ENCODE results near the gene DEF6. TPM values are rescaled to one million over a fixed set of nuclear protein-coding genes. Genes with fewer than 3 reads are reported as not detected.
"Not testable (repeated sequence)": the region's sequence is repeated elsewhere in the genome, so short reads cannot be mapped to it uniquely, and the experiment has no call there.

The DEF6 gene
- total RNA-seq, 4 donors from 2014 or later, result 2.5 to 4.7 (median 3.6) TPM

- Histone ChIP-seq H3K36me3 (no peaks in the 10 kb centered on the region), H3K27ac (replicated peaks in 1 of 4) (no peak overlapping the region), H3K27me3 (peaks cover 0 to 7% (median 0%) of the 10 kb centered on the region in 4 donors), H3K4me3 (no peak overlapping the region), H3K4me1 (no peaks in the 10 kb centered on the region), H3K9me3 (no peaks in the 10 kb centered on the region)
- 33% methylated on average over 7 of the region's 7 CpGs for WGBS
- no peak for DNase-seq (ENCODE audit: extremely low spot score)
- intact Hi-C loops (cut with DNase I), result loop anchor here (5.0 kb wide), 1 partner anchor 35 kb away; no protein-coding TSS in a partner anchor
- no peak for TF ChIP-seq EP300 (IDR thresholded peaks at IDR 0.05)
- peak; percentile 41 to 64 (median 53) for TF ChIP-seq CTCF (IDR thresholded peaks at IDR 0.05)
Observed at GRCh38 chr6:35327349-35328027, 29.9 kb downstream of the DEF6 start.

GRCh38 chr6:35328108-35328723, 30.6 kb downstream of the DEF6 start:
- Histone ChIP-seq H3K4me1 (no peaks in the 10 kb centered on the region), H3K36me3 (no peaks in the 10 kb centered on the region), H3K27ac (replicated peaks in 1 of 4) (no peak overlapping the region), H3K9me3 (no peaks in the 10 kb centered on the region), H3K27me3 (peaks cover 0 to 7% (median 0%) of the 10 kb centered on the region in 4 donors), H3K4me3 (no peak overlapping the region)
- 100% methylated on average over 1 of the region's 1 CpG for WGBS
- intact Hi-C loops (cut with DNase I), result loop anchor here (5.0 kb wide), 1 partner anchor 36 kb away; no protein-coding TSS in a partner anchor
- TF ChIP-seq POLR2AphosphoS5 (IDR thresholded peaks at IDR 0.05) (no peak), CTCF (IDR thresholded peaks at IDR 0.05) (no peak), EP300 (IDR thresholded peaks at IDR 0.05) (no peak), POLR2A (IDR thresholded peaks at IDR 0.05; ENCODE audit: low read depth) (no peak)
- DNase-seq (ENCODE audit: extremely low spot score), result no peak

- not testable (repeated sequence) for H3K9me3 ChIP-seq; H3K36me3 ChIP-seq; H3K27me3 ChIP-seq; H3K4me1 ChIP-seq; DNase-seq (ENCODE audit: extremely low spot score); H3K27ac ChIP-seq (replicated peaks in 1 of 4); H3K4me3 ChIP-seq
- intact Hi-C loops (cut with DNase I), result loop anchor here (5.0 kb wide), 1 partner anchor 37 kb away; no protein-coding TSS in a partner anchor
- WGBS, result 94% methylated on average over 8 of the region's 8 CpGs
Observed at GRCh38 chr6:35328965-35329364, 31.3 kb downstream of the DEF6 start.

GRCh38 chr6:35330541-35331119, 33.0 kb downstream of the DEF6 start:
- Histone ChIP-seq H3K4me1 (no peaks in the 10 kb centered on the region), H3K36me3 (no peaks in the 10 kb centered on the region), H3K27me3 (peaks cover 0 to 7% (median 0%) of the 10 kb centered on the region in 4 donors), H3K9me3 (no peaks in the 10 kb centered on the region), H3K27ac (replicated peaks in 1 of 4) (no peak overlapping the region), H3K4me3 (no peak overlapping the region)
- intact Hi-C loops (cut with DNase I), result no loop called here
- no peak for DNase-seq (ENCODE audit: extremely low spot score)
- 96% methylated on average over 9 of the region's 9 CpGs for WGBS
- TF ChIP-seq EP300 (IDR thresholded peaks at IDR 0.05), result no peak
- TF ChIP-seq CTCF (IDR thresholded peaks at IDR 0.05), result no peak
- TF ChIP-seq POLR2A (IDR thresholded peaks at IDR 0.05; ENCODE audit: low read depth), result no peak
- TF ChIP-seq POLR2AphosphoS5 (IDR thresholded peaks at IDR 0.05), result no peak

GRCh38 chr6:35332074-35332887, 34.7 kb downstream of the DEF6 start:
- H3K36me3 ChIP-seq; H3K27ac ChIP-seq (replicated peaks in 1 of 4); H3K4me3 ChIP-seq; H3K9me3 ChIP-seq; H3K4me1 ChIP-seq; intact Hi-C loops (cut with DNase I); DNase-seq (ENCODE audit: extremely low spot score); H3K27me3 ChIP-seq: not testable (repeated sequence)
- WGBS, result 82% methylated on average over 8 of the region's 9 CpGs

All from esophagus muscularis mucosa (tissue), 4 donors.